LNCaP clone FGC (cell line): ENCODE data around the gene AHDC1.

Experiments
- DNase-seq: peaks from one replicate; pipeline ENCODE4 v3.0.0-alpha.2; 2011; ENCODE audit warnings: low read depth
- H3K4me3 ChIP-seq: 2 replicates; pipeline ENCODE4 v1.5.1; 2011; ENCODE audit warnings: mild to moderate bottlenecking, low read depth, low read length, control low read depth
- CTCF ChIP-seq: IDR thresholded peaks from 2 replicates; pipeline ENCODE4 v1.5.1; 2012; ENCODE audit warnings: mild to moderate bottlenecking; ENCODE audit not compliant: control insufficient read depth, insufficient read depth; ENCODE audit errors: extremely low read depth

AHDC1 gene

DNA sequence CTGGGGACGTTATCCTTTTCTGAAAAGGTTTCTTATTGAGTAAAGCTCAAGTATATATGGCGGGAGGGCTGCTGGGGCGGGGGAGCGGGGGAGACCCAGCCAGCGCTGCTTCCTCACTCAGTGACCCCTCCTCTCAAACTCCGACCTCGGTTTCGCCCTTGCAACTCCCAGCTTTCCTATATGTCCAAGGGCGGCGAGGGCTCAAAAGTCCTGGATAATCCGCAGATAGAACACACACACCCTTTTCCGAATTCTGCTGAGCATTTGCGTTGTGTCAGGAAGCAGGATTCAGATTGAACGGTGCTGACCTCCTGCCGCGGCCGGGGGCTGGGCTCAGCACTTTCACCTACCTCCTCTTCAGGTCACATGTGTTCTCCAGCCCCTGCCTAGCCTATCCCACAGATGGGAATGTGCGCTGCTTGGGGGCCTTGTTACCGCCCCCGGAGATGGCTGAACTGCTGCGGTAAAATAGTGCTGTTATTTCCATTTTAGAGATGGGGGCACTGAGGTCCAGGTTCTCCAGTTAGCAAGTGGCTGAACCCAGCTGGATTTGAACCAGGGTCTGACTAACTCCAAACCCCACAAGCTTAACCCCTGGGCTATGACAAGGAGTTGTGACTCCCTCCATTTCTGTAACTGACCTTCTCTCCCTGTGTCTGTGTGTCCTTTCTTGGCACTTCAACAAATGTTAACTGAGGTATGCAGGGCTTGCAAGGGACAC lies 795 bp upstream of the AHDC1 start:
- no peak overlapping the region for H3K4me3 ChIP-seq
- no peak for DNase-seq
- TF ChIP-seq CTCF = no peak

DNA sequence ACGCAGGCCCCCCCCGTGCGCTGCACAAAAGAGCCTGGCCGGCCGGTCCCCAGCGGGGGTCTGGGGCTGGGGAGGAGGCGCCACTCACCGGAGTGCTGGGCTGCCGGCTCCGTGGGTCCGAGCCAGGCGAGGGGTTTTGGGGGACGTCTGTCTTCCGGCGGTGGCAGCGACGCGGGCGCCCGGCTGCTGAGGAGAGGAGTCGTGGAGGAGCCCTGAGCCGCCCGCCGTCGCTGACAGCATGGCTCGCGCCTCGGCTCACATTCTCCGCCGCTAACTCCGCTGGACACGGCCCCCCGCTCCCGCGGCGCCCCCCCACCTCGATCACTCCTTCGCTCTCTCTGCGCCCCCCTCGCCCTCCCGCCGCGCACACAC lies 649 bp downstream of the AHDC1 start:
- no peak for TF ChIP-seq CTCF
- DNase-seq = no peak
- H3K4me3 ChIP-seq = peak overlapping the region; percentile 80

DNA sequence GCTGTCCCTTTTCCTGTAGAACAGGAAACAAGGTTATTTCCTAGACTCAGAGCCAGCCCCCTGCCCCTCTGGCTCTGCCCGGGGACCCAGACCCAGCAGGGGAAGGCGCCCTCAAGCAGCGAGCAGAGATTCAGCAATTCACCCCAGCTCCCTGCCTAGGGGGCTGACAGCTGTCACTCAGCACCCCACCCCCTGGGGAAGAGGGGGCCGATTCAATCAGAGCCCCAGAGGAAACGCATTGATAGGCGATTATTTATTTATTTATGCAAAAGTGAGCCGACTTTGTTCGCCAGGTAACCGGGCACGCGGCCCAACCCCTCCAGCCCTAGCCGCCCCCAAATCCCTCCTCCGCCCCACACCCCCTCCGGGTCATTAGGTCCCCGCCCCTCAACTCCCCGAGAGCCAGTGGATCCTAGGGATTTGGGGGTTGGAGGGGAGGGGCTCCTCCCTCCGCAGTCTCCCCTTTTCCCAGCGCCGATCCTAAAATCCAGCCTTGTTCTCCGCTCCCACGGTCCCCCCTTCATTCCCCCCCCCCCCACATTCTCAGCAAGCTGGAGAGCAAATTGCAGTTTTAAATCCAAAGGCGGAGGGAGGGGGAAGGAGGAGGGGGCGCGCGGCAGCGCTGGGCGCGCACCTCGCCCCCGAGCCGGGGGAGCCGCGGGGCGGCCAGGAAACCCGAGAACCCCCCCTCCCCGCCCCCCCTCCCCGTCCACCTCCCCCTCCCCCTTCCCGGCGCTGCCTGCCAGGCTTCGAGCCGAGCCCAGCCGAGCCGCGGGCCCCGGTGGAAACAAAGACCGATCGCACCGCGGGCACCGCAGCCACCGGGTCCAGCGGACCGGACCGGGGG lies 1.3 kb downstream of the AHDC1 start:
- TF ChIP-seq CTCF = no peak
- peak overlapping the region; percentile 80 for H3K4me3 ChIP-seq
- DNase-seq = no peak

GRCh38 chr1:27601771-27602461 lies 2.0 kb downstream of the AHDC1 start:
- DNase-seq = no peak
- TF ChIP-seq CTCF = no peak

DNA sequence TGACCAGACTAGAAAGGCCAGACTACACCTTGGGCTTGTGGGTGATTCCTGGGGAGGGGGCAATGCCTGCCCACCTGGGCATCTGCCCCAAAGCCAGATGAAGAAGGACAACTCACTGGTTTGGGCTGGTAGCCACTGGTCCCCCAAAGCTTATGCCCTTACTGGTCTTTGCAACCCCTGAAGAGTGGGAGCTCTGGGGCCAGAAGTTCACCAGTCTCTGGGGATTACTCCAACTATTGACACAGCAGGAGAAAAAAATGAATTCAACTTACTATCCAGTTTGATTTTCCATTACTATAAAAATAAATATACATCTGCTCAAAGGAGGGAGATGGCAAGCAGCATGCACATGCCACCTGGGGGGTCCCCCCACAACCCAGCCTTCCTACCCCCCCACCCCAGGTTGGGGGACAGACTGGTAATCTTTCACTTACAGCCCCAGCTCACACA lies 2.6 kb downstream of the AHDC1 start:
- H3K4me3 ChIP-seq = peak overlapping the region; percentile 80
- no peak for DNase-seq
- no peak for TF ChIP-seq CTCF

More at GRCh38 chr1:27601771-27602461, 2.0 kb downstream of the AHDC1 start:
- peak overlapping the region; percentile 80 for H3K4me3 ChIP-seq

DNA sequence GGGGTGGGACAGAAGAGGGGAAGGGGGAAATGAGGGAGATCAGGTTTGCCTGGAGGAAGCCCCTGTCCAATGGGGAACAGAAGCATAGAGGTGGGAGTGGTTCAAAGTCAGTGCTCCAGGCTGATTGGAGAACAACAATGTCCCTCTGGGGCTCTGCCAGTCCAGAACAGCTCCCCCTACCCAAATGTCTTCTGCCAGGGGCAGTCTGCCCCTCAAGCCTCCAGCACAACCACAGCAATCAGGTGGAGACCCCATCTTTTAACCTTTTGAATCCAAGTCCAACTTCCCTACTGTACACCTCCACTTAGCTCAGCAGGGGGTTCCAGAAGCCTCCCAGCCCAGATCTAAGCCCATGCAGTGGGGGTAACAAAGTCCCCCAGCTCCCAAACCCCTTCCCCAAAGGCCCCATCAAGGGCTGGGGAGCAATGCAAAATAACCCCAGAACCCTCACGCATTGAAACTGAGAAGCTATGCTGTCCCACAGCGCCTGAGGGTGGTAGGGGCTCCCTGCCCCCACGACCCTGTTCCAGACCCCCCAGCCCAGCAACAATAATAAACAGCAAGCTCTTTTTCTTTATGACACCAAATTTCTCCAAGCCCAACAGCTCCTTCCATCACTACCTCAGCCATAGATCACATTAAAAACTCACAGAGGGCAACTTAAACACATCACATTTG lies 3.3 kb downstream of the AHDC1 start:
- no peak for DNase-seq
- no peak overlapping the region for H3K4me3 ChIP-seq
- TF ChIP-seq CTCF = no peak
